Natural killer cell (primary cell): ENCODE measurements around the gene TWSG1. TPM values are rescaled to one million over a fixed set of nuclear protein-coding genes. Genes with fewer than 3 reads are reported as not detected.

Source experiments
- ATAC-seq, 3 donors: fragments of 150-1000 bp in 2 of 3; fragments of 200-7000 bp in 1 of 3; cut with Tn5 transposase; 1 replicate in 1 of 3; 2 replicates in 2 of 3; pipeline ENCODE4 v1.10.0; 2021; ENCODE audit warnings: mild to moderate bottlenecking in 2 of 3, moderate library complexity in 2 of 3
- DNase-seq, 2 donors: peaks; one replicate each; pipeline versions ENCODE4 v3.0.0 to v3.0.0-alpha.2; 2013 to 2021; ENCODE audit warnings: mixed read lengths in 1 of 2
- H3K27ac ChIP-seq: one replicate; pipeline ENCODE4 v1.5.1; 2013; ENCODE audit warnings: mild to moderate bottlenecking, low read length
- H3K27me3 ChIP-seq: one replicate; pipeline ENCODE4 v1.6.1; 2013; ENCODE audit warnings: low read length; ENCODE audit not compliant: control insufficient read depth, insufficient read depth
- H3K36me3 ChIP-seq: one replicate; pipeline ENCODE4 v1.6.1; 2013; ENCODE audit warnings: low read length; ENCODE audit not compliant: control insufficient read depth, insufficient read depth
- H3K4me1 ChIP-seq: one replicate; pipeline ENCODE4 v1.6.1; 2013; ENCODE audit warnings: low read length; ENCODE audit not compliant: control insufficient read depth, insufficient read depth
- H3K4me3 ChIP-seq: one replicate; pipeline ENCODE4 v1.5.1; 2013; ENCODE audit warnings: low read length
- H3K9me3 ChIP-seq: one replicate; pipeline ENCODE4 v1.6.1; 2013; ENCODE audit warnings: low read length; ENCODE audit not compliant: control insufficient read depth, insufficient read depth
- H3K27ac Mint-ChIP-seq, 2 donors: one replicate each; pipeline ENCODE4 v1.8.0; 2022; ENCODE audit warnings: mild to moderate bottlenecking in 2 of 2, mixed read lengths in 2 of 2, moderate library complexity in 1 of 2
- H3K27me3 Mint-ChIP-seq, 2 donors: one replicate each; pipeline ENCODE4 v1.8.0; 2022; ENCODE audit warnings: low read depth in 2 of 2, mixed read lengths in 2 of 2
- H3K36me3 Mint-ChIP-seq: one replicate; pipeline ENCODE4 v1.8.0; 2022; ENCODE audit warnings: mixed read lengths
- H3K4me1 Mint-ChIP-seq, 2 donors: one replicate each; pipeline ENCODE4 v1.8.0; 2022; ENCODE audit warnings: mixed read lengths in 2 of 2
- H3K4me3 Mint-ChIP-seq: one replicate; pipeline ENCODE4 v1.8.0; 2022; ENCODE audit warnings: mild to moderate bottlenecking, moderate library complexity, mixed read lengths
- H3K9me3 Mint-ChIP-seq, 2 donors: one replicate each; pipeline ENCODE4 v1.8.0; 2022; ENCODE audit warnings: mixed read lengths in 2 of 2
- CTCF ChIP-seq: fragments of 200-600 bp; IDR thresholded peaks from one replicate; pipeline ENCODE4 v1.8.0; 2022; ENCODE audit warnings: antibody characterized with exemption
- WGBS: methylation state at CpG from one replicate; pipeline ENCODE4 v1.1.7; 2013; ENCODE audit warnings: missing lambda C conversion rate; ENCODE audit not compliant: insufficient coverage; 5-methylcytosine and 5-hydroxymethylcytosine counted together
- intact Hi-C: fragments of 100-400 bp; cut with micrococcal nuclease; formaldehyde crosslinking; loops from one replicate; pipeline ENCODE4 v1.14.2; 2022
- total RNA-seq, 4 donors: library from RNA; stranded (reverse); fragments of 120-200 nt in 1 of 4; gene quantifications; one replicate each; pipeline versions ENCODE4 v1.2.3 to v1.2.4, GENCODE V29; 2013 to 2022

Gene TWSG1
- total RNA-seq, 3 donors from 2014 or later (not counting 1 experiment from before 2014, with no cell fraction given) = 3.4 to 7.3 (median 5.6) TPM

GRCh38 chr18:9437021-9437437 lies 102.5 kb downstream of the TWSG1 start:
- ATAC-seq (no peak), DNase-seq (no peak)
- intact Hi-C loops = no loop called here
- H3K9me3 ChIP-seq = no peaks in the 10 kb centered on the region
- TF ChIP-seq CTCF = no peak
- H3K27me3 ChIP-seq = no peaks in the 10 kb centered on the region
- Mint-ChIP-seq H3K4me1 (peaks cover 13 to 15% of the 10 kb centered on the region in 2 donors), H3K4me3 (no peak overlapping the region), H3K9me3 (no peaks in the 10 kb centered on the region), H3K36me3 (no peaks in the 10 kb centered on the region), H3K27ac (no peak overlapping the region), H3K27me3 (peaks cover 0 to 4% of the 10 kb centered on the region in 2 donors)
- peaks cover 8% of the 10 kb centered on the region for H3K4me1 ChIP-seq
- WGBS = 81% methylated on average over 5 of the region's 5 CpGs
- H3K4me3 ChIP-seq = no peak overlapping the region
- no peaks in the 10 kb centered on the region for H3K36me3 ChIP-seq
- H3K27ac ChIP-seq = no peak overlapping the region

- Mint-ChIP-seq H3K27ac (no peak overlapping the region), H3K27me3 (peaks cover 0 to 4% of the 10 kb centered on the region in 2 donors), H3K4me1 (peaks cover 13 to 15% of the 10 kb centered on the region in 2 donors), H3K36me3 (no peaks in the 10 kb centered on the region), H3K9me3 (no peaks in the 10 kb centered on the region), H3K4me3 (no peak overlapping the region)
- intact Hi-C loops = no loop called here
- Histone ChIP-seq H3K4me3 (no peak overlapping the region), H3K9me3 (no peaks in the 10 kb centered on the region), H3K27me3 (no peaks in the 10 kb centered on the region), H3K27ac (no peak overlapping the region), H3K36me3 (no peaks in the 10 kb centered on the region), H3K4me1 (peaks cover 8% of the 10 kb centered on the region)
- no peak for TF ChIP-seq CTCF
- no peak for DNase-seq
- no peak for ATAC-seq
- WGBS = 98% methylated on average over 4 of the region's 4 CpGs
Observed at GRCh38 chr18:9437672-9438071, 103.1 kb downstream of the TWSG1 start.

GRCh38 chr18:9441061-9441460 lies 106.5 kb downstream of the TWSG1 start:
- ATAC-seq (no peak), DNase-seq (no peak)
- Mint-ChIP-seq H3K9me3 (no peaks in the 10 kb centered on the region), H3K27me3 (peaks cover 0 to 8% of the 10 kb centered on the region in 2 donors), H3K4me3 (no peak overlapping the region), H3K27ac (no peak overlapping the region), H3K36me3 (no peaks in the 10 kb centered on the region), H3K4me1 (no peaks in the 10 kb centered on the region)
- no peak for TF ChIP-seq CTCF
- no CpG with 5 or more reads among the region's 3 CpGs for WGBS
- no peaks in the 10 kb centered on the region for H3K36me3 ChIP-seq
- no peak overlapping the region for H3K27ac ChIP-seq
- H3K4me1 ChIP-seq = no peaks in the 10 kb centered on the region
- no peak overlapping the region for H3K4me3 ChIP-seq
- no peaks in the 10 kb centered on the region for H3K27me3 ChIP-seq
- no peaks in the 10 kb centered on the region for H3K9me3 ChIP-seq
- intact Hi-C loops = no loop called here

GRCh38 chr18:9444549-9444948 lies 110.0 kb downstream of the TWSG1 start:
- Histone ChIP-seq H3K36me3 (no peaks in the 10 kb centered on the region), H3K4me3 (no peak overlapping the region), H3K9me3 (peaks cover 2% of the 10 kb centered on the region), H3K4me1 (no peaks in the 10 kb centered on the region), H3K27ac (no peak overlapping the region), H3K27me3 (no peaks in the 10 kb centered on the region)
- WGBS = no CpG with 5 or more reads among the region's 3 CpGs
- DNase-seq = no peak
- Mint-ChIP-seq H3K27me3 (peaks cover 5 to 8% of the 10 kb centered on the region in 2 donors), H3K4me3 (no peak overlapping the region), H3K27ac (no peak overlapping the region), H3K4me1 (no peaks in the 10 kb centered on the region), H3K9me3 (no peaks in the 10 kb centered on the region), H3K36me3 (no peaks in the 10 kb centered on the region)
- intact Hi-C loops = no loop called here
- TF ChIP-seq CTCF = no peak
- no peak for ATAC-seq
